Body of pancreas (tissue), 4 donors: ENCODE results near the gene SPAM1. TPM values are rescaled to one million over a fixed set of nuclear protein-coding genes. Genes with fewer than 3 reads are reported as not detected.

ENCODE experiments used
- ATAC-seq: fragments of 150-250 bp; one replicate; pipeline ENCODE4 v1.9.1; 2016
- DNase-seq, 4 donors: peaks; one replicate each; pipeline ENCODE4 v3.0.0-alpha.2; 2019
- H3K27ac ChIP-seq, 4 donors: fragments of 200-600 bp; sonication (generic); 1 replicate in 3 of 4; 2 replicates in 1 of 4; pipeline versions ENCODE4 v1.5.1 to v1.6.1; 2016 to 2019; ENCODE audit warnings: mild to moderate bottlenecking in 1 of 4, mixed read lengths in 1 of 4, moderate library complexity in 1 of 4
- H3K27me3 ChIP-seq, 2 donors: fragments of 200-600 bp; sonication (generic); one replicate each; pipeline ENCODE4 v1.6.0; 2016; ENCODE audit warnings: mild to moderate bottlenecking in 1 of 2
- H3K36me3 ChIP-seq, 2 donors: fragments of 200-600 bp; sonication (generic); replicated peaks in 1 of 2; 2 replicates each; pipeline ENCODE4 v1.5.1; 2016; ENCODE audit warnings: low read depth in 2 of 2; ENCODE audit not compliant: insufficient read depth in 1 of 2
- H3K4me1 ChIP-seq: fragments of 200-600 bp; sonication (generic); one replicate; pipeline ENCODE4 v1.6.0; 2016
- H3K4me3 ChIP-seq, 2 donors: fragments of 200-600 bp; sonication (generic); 1 replicate in 1 of 2; 2 replicates in 1 of 2; pipeline ENCODE4 v1.5.1; 2016 to 2019
- H3K9me3 ChIP-seq, 3 donors: fragments of 200-600 bp; sonication (generic); 1 replicate in 2 of 3; 2 replicates in 1 of 3; pipeline ENCODE4 v1.5.1; 2016
- POLR2A ChIP-seq, 3 donors: fragments of 450-650 bp; IDR thresholded peaks; one replicate each; pipeline ENCODE4 v1.6.1; 2016; ENCODE audit warnings: antibody characterized with exemption in 3 of 3, mild to moderate bottlenecking in 2 of 3
- WGBS, 2 donors: methylation state at CpG; one replicate each; pipeline ENCODE4 v1.1.5; 2017; 5-methylcytosine and 5-hydroxymethylcytosine counted together
- intact Hi-C: fragments of 100-400 bp; cut with DNase I; formaldehyde crosslinking; loops from one replicate; pipeline ENCODE4 v1.15.1; 2023
- total RNA-seq, 2 donors: library from RNA; depleted of rRNA; stranded (reverse); fragments of >200 nt; gene quantifications; one replicate each; pipeline ENCODE4 v1.1.0, GENCODE V29; 2016
- TF ChIP-seq, protein P1 (sequence below), 7 experiments: fragments of 450-650 bp in 4 of 7; fragments of 200-600 bp in 3 of 7; sonication (generic) in 3 of 7; IDR thresholded peaks; one replicate each; pipeline ENCODE4 v1.5.1; 2016 to 2019; ENCODE audit warnings: antibody characterized with exemption in 7 of 7

SPAM1 gene
- total RNA-seq, 2 donors from 2014 or later: not detected

DNA sequence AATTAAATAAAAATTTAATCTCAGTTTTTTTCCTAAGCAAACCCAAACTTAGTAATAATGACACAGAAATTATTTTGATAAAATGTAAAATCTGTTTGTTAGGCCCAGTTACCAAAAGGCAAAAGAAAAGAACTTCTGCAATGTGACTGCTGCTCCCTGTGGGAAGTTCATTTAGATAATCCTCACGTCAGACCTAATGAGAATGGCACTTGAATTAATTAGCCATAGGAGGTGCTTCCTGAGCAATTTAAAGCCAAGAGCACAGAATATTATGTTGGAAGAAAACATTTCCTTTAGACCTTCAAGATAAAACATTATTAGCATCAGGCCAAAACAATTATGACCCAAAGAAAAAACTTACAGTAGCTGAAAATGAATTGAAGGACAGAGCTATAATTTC lies 19.4 kb downstream of the SPAM1 start:
- no peak overlapping the region for H3K4me3 ChIP-seq
- TF ChIP-seq POLR2A (IDR thresholded peaks at IDR 0.05): no peak
- H3K9me3 ChIP-seq: no peaks in the 10 kb centered on the region
- ATAC-seq (no peak), DNase-seq (no peak)
- no peak overlapping the region for H3K27ac ChIP-seq
- H3K27me3 ChIP-seq: no peaks in the 10 kb centered on the region
- intact Hi-C loops: no loop called here
- H3K36me3 ChIP-seq: no peaks in the 10 kb centered on the region
- no peaks in the 10 kb centered on the region for H3K4me1 ChIP-seq
- 69 to 71% methylated on average over 1 of the region's 1 CpG for WGBS, 2 donors

GRCh38 chr7:123945938-123946337 lies 20.9 kb downstream of the SPAM1 start:
- Histone ChIP-seq H3K9me3 (no peaks in the 10 kb centered on the region), H3K4me1 (no peaks in the 10 kb centered on the region), H3K36me3 (no peaks in the 10 kb centered on the region), H3K4me3 (no peak overlapping the region), H3K27ac (no peak overlapping the region), H3K27me3 (no peaks in the 10 kb centered on the region)
- 29 to 53% methylated on average over 1 of the region's 1 CpG for WGBS, 2 donors
- intact Hi-C loops: no loop called here
- ATAC-seq: no peak
- TF ChIP-seq, protein P1, sequence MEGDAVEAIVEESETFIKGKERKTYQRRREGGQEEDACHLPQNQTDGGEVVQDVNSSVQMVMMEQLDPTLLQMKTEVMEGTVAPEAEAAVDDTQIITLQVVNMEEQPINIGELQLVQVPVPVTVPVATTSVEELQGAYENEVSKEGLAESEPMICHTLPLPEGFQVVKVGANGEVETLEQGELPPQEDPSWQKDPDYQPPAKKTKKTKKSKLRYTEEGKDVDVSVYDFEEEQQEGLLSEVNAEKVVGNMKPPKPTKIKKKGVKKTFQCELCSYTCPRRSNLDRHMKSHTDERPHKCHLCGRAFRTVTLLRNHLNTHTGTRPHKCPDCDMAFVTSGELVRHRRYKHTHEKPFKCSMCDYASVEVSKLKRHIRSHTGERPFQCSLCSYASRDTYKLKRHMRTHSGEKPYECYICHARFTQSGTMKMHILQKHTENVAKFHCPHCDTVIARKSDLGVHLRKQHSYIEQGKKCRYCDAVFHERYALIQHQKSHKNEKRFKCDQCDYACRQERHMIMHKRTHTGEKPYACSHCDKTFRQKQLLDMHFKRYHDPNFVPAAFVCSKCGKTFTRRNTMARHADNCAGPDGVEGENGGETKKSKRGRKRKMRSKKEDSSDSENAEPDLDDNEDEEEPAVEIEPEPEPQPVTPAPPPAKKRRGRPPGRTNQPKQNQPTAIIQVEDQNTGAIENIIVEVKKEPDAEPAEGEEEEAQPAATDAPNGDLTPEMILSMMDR (IDR thresholded peaks at IDR 0.05): no peak
- TF ChIP-seq POLR2A (IDR thresholded peaks at IDR 0.05): no peak
- DNase-seq: no peak

DNA sequence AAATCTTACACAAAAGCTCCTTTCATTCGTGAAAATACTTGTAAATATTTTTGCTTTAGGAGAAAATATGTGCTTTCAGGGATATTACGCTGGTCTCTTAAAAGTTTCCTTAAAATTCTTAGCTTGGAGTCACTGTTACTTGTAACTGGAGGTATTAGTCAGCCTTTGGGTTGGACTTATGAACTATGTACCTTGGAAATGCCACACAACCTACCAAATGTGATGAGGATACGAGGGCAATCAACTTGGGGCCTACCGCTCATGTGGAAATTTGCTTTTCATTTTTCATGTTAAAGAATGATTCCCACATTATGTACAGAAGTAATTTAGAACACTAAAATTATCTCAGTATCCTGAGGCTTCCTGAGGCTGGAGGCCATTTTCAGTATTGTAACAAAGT lies 23.1 kb downstream of the SPAM1 start:
- TF ChIP-seq, protein P1 (IDR thresholded peaks at IDR 0.05): no peak
- TF ChIP-seq POLR2A (IDR thresholded peaks at IDR 0.05): no peak
- Histone ChIP-seq H3K27ac (no peak overlapping the region), H3K9me3 (no peaks in the 10 kb centered on the region), H3K27me3 (no peaks in the 10 kb centered on the region), H3K4me1 (no peaks in the 10 kb centered on the region), H3K4me3 (no peak overlapping the region), H3K36me3 (no peaks in the 10 kb centered on the region)
- DNase-seq: no peak
- 81 to 83% methylated on average over 4 of the region's 4 CpGs for WGBS, 2 donors
- intact Hi-C loops: no loop called here
- ATAC-seq: no peak

DNA sequence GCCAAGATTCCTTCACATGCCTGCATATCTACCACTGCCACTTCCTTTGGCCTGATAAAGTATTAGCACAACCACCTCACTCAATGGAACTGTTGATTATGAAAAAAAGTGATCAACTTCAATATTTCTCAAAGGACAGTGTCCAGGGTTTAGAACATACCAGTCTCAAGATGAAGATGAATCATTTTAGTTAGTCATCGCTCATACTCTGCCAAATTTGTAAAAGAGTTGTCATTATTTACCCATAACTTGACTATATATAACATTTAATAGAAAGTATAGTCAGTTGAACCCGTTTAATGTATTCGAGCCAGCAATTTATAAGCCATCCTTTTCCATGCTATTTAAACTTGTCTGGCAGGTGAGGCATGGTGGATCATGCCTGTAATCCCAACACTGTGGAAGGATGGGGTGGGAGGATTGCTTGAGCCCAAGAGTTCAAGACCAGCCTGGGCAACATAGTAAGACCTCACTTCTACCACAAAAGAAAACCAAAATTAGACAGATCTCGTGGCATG lies 33.2 kb downstream of the SPAM1 start:
- 59 to 80% methylated on average over 4 of the region's 4 CpGs for WGBS, 2 donors
- intact Hi-C loops: no loop called here

GRCh38 chr7:123961771-123962170 lies 36.7 kb downstream of the SPAM1 start:
- TF ChIP-seq POLR2A (IDR thresholded peaks at IDR 0.05): no peak
- TF ChIP-seq, protein P1 (IDR thresholded peaks at IDR 0.05): no peak
- Histone ChIP-seq H3K4me1 (no peaks in the 10 kb centered on the region), H3K4me3 (no peak overlapping the region), H3K27ac (no peak overlapping the region), H3K36me3 (no peaks in the 10 kb centered on the region), H3K9me3 (no peaks in the 10 kb centered on the region), H3K27me3 (no peaks in the 10 kb centered on the region)
- ATAC-seq: no peak
- DNase-seq: no peak
- WGBS, 2 donors: 46 to 49% methylated on average over 6 of the region's 6 CpGs
- intact Hi-C loops: no loop called here

More for the DNA sequence above, 33.2 kb downstream of the SPAM1 start:
- no peaks in the 10 kb centered on the region for H3K36me3 ChIP-seq
- no peak overlapping the region for H3K4me3 ChIP-seq
- ATAC-seq (no peak), DNase-seq (no peak)
- H3K4me1 ChIP-seq: no peaks in the 10 kb centered on the region
- H3K27ac ChIP-seq: no peak overlapping the region
- no peak for TF ChIP-seq POLR2A (IDR thresholded peaks at IDR 0.05)
- TF ChIP-seq, protein P1 (IDR thresholded peaks at IDR 0.05): no peak
- H3K9me3 ChIP-seq: no peaks in the 10 kb centered on the region
- no peaks in the 10 kb centered on the region for H3K27me3 ChIP-seq
